GM12878 (cell line): ENCODE data around the gene UBE2E2. TPM values are rescaled to one million over a fixed set of nuclear protein-coding genes. Genes with fewer than 3 reads are reported as not detected.

ENCODE experiments used
- ATAC-seq: fragments of 200-7000 bp; cut with Tn5 transposase; 3 replicates; pipeline ENCODE4 v1.9.1; 2020; ENCODE audit warnings: mild to moderate bottlenecking, moderate library complexity
- BruUV-seq: library from RNA; stranded (reverse); fragments of 400-500 nt; replicated peaks from 2 replicates; lab custom pipeline; 2021; lab: Mats Ljungman, UMichigan
- CTCF ChIA-PET: fragments of 300-600 bp; sonication (Branson Sonifier 250); formaldehyde crosslinking; extraction: SDS; loops from one replicate; lab custom pipeline; 2021; ENCODE audit warnings: inconsistent platforms; lab: Yijun Ruan, JAX
- POLR2A ChIA-PET: fragments of 350-600 bp; formaldehyde crosslinking; extraction: SDS; loops from one replicate; lab custom pipeline; 2021; ENCODE audit warnings: inconsistent platforms; lab: Charles Lee
- RAD21 ChIA-PET: fragments of 300-600 bp; sonication (Branson Sonifier 250); formaldehyde crosslinking; loops from one replicate; lab custom pipeline; 2023; ENCODE audit warnings: antibody characterized with exemption; ENCODE audit not compliant: unreplicated experiment; lab: Charles Lee
- SMC1A ChIA-PET: fragments of 300-600 bp; sonication (Branson Sonifier 250); formaldehyde crosslinking; loops from one replicate; lab custom pipeline; 2023; ENCODE audit not compliant: unreplicated experiment, uncharacterized antibody; lab: Charles Lee
- DNase-seq: peaks from one replicate; pipeline ENCODE4 v3.0.0-alpha.2; 2011; ENCODE audit warnings: low read depth, low spot score
- FAIRE-seq: peaks from 3 replicates; lab custom pipeline; 2011; peaks lifted over from hg19 to GRCh38; lab: Jason Lieb, UNC
- H2AFZ ChIP-seq: 2 replicates; pipeline ENCODE4 v1.6.0; 2011; ENCODE audit warnings: low read depth, low read length, control low read depth; ENCODE audit not compliant: control insufficient read depth
- H3K27ac ChIP-seq: 2 replicates; pipeline ENCODE4 v1.5.1; 2011; ENCODE audit warnings: control low read depth; ENCODE audit not compliant: control insufficient read depth, insufficient read depth
- H3K27me3 ChIP-seq, 2 experiments: replicated peaks in 1 of 2; 2 replicates each; pipeline versions ENCODE4 v1.6.0 to v1.6.1; 2011; ENCODE audit warnings: low read length in 1 of 2; ENCODE audit not compliant: control insufficient read depth in 2 of 2, insufficient read depth in 2 of 2
- H3K36me3 ChIP-seq, 2 experiments: 2 replicates each; pipeline ENCODE4 v1.5.1; 2011; ENCODE audit warnings: low read length in 1 of 2; ENCODE audit not compliant: control insufficient read depth in 2 of 2, insufficient read depth in 2 of 2
- H3K4me1 ChIP-seq: 2 replicates; pipeline ENCODE4 v1.6.1; 2011; ENCODE audit warnings: mild to moderate bottlenecking, low read length, moderate library complexity, mixed read lengths; ENCODE audit not compliant: control insufficient read depth, insufficient read depth
- H3K4me2 ChIP-seq: 2 replicates; pipeline ENCODE4 v1.6.0; 2011; ENCODE audit warnings: control low read depth; ENCODE audit not compliant: control insufficient read depth, insufficient read depth
- H3K4me3 ChIP-seq: fragments of 200-600 bp; sonication (generic); 2 replicates; pipeline ENCODE4 v1.5.1; 2016
- H3K79me2 ChIP-seq: 2 replicates; pipeline ENCODE4 v1.6.0; 2011; ENCODE audit warnings: low read length; ENCODE audit not compliant: control insufficient read depth, insufficient read depth
- H3K9ac ChIP-seq: 2 replicates; pipeline ENCODE4 v1.8.0; 2011; ENCODE audit warnings: low read length, control low read depth, mixed read lengths; ENCODE audit not compliant: control insufficient read depth, insufficient read depth
- H3K9me3 ChIP-seq: replicated peaks from 3 replicates; pipeline ENCODE4 v1.5.1; 2011; ENCODE audit warnings: mild to moderate bottlenecking, low read length; ENCODE audit not compliant: control insufficient read depth, insufficient read depth
- H4K20me1 ChIP-seq: 2 replicates; pipeline ENCODE4 v1.6.0; 2011; ENCODE audit not compliant: control insufficient read depth, insufficient read depth
- CEBPZ ChIP-seq: fragments of 150-350 bp; IDR thresholded peaks from 2 replicates; pipeline ENCODE4 v1.6.1; 2016; ENCODE audit warnings: low read depth, low read length
- ETV6 ChIP-seq, 2 experiments: fragments of 450-650 bp in 1 of 2; IDR thresholded peaks in 1 of 2; conservative IDR thresholded peaks in 1 of 2; 2 replicates each; pipeline ENCODE4 v1.6.1; 2014; ENCODE audit warnings: antibody characterized with exemption in 1 of 2, borderline replicate concordance in 1 of 2, low read depth in 1 of 2, mild to moderate bottlenecking in 1 of 2, moderate library complexity in 1 of 2
- GABPA ChIP-seq: IDR thresholded peaks from 2 replicates; pipeline ENCODE4 v1.6.1; 2014; ENCODE audit warnings: antibody characterized with exemption, low read depth, mild to moderate bottlenecking, inconsistent platforms
- JUNB ChIP-seq: IDR thresholded peaks from 2 replicates; pipeline ENCODE4 v1.6.1; 2016; ENCODE audit warnings: antibody characterized with exemption, mild to moderate bottlenecking
- MEF2B ChIP-seq: fragments of 450-650 bp; IDR thresholded peaks from 2 replicates; pipeline ENCODE4 v1.6.1; 2018; ENCODE audit warnings: mild to moderate bottlenecking, moderate library complexity; ENCODE audit not compliant: partially characterized antibody, poor library complexity, severe bottlenecking
- MLLT1 ChIP-seq: fragments of 450-650 bp; IDR thresholded peaks from 2 replicates; pipeline ENCODE4 v1.6.1; 2016; ENCODE audit warnings: mild to moderate bottlenecking
- MXI1 ChIP-seq: fragments of 150-350 bp; IDR thresholded peaks from 2 replicates; pipeline ENCODE4 v1.6.1; 2011; ENCODE audit warnings: low read depth, mild to moderate bottlenecking, inconsistent platforms, low read length, improper control_type of control experiment
- NKRF ChIP-seq: fragments of 450-650 bp; conservative IDR thresholded peaks from 2 replicates; pipeline ENCODE4 v1.6.1; 2017; ENCODE audit warnings: mild to moderate bottlenecking, moderate library complexity
- PBX3 ChIP-seq: IDR thresholded peaks from 2 replicates; pipeline ENCODE4 v1.6.1; 2011; ENCODE audit warnings: mild to moderate bottlenecking, low read depth, low read length, moderate library complexity; ENCODE audit not compliant: insufficient replicate concordance
- RB1 ChIP-seq: fragments of 450-650 bp; formaldehyde crosslinking; IDR thresholded peaks from 2 replicates; pipeline ENCODE4 v1.6.1; 2017; ENCODE audit warnings: mild to moderate bottlenecking, borderline replicate concordance
- SIX5 ChIP-seq: IDR thresholded peaks from 2 replicates; pipeline ENCODE4 v1.6.1; 2011; ENCODE audit warnings: mild to moderate bottlenecking, low read depth, low read length, moderate library complexity; ENCODE audit not compliant: severe bottlenecking
- SUPT20H ChIP-seq: IDR thresholded peaks from 2 replicates; pipeline ENCODE4 v1.6.1; 2011; ENCODE audit warnings: low read depth, mild to moderate bottlenecking, low read length, moderate library complexity, borderline replicate concordance; ENCODE audit not compliant: control insufficient read depth
- TARDBP ChIP-seq: IDR thresholded peaks from 2 replicates; pipeline ENCODE4 v1.6.1; 2016; ENCODE audit warnings: borderline replicate concordance
- WGBS: methylation state at CpG from one replicate; pipeline ENCODE4 v1.1.6; 2016; ENCODE audit warnings: low lambda C conversion rate; ENCODE audit not compliant: insufficient replicate concordance, insufficient coverage; ENCODE audit errors: missing lambda C conversion rate; 5-methylcytosine and 5-hydroxymethylcytosine counted together
- in situ Hi-C: fragments of 300-500 bp; cut with MboI; formaldehyde crosslinking; loops from 9 replicates; pipeline ENCODE4 v1.14.3; 2018; ENCODE audit warnings: mixed read lengths
- intact Hi-C: fragments of 100-400 bp; cut with micrococcal nuclease; formaldehyde crosslinking; loops from one replicate; pipeline ENCODE4 v1.14.2; 2022; ENCODE audit not compliant: unreplicated experiment
- polyA plus RNA-seq, 11 experiments: library from polyadenylated mRNA; depleted of rRNA in 4 of 11; unstranded in 6 of 11; stranded (reverse) in 5 of 11; fragments of >200 nt; fragmentation: Nextera tagmentation in 4 of 11; fragmentation: Illumina TruSeq in 1 of 11; extraction: Ambion mirVana in 4 of 11; extraction: Trizol in 1 of 11; gene quantifications; 1 replicate in 1 of 11; 2 replicates in 10 of 11; pipeline versions ENCODE4 v1.2.1 to v1.2.3, GENCODE V29; 2011 to 2016; ENCODE audit warnings: inconsistent platforms in 2 of 11, missing spikeins in 2 of 11, low read depth in 1 of 11
- total RNA-seq, 4 experiments: library from RNA; depleted of rRNA in 3 of 4; stranded (reverse); fragments of >200 nt in 3 of 4; fragmentation: Illumina TruSeq in 1 of 4; extraction: Trizol in 1 of 4; gene quantifications; 2 replicates each; pipeline versions ENCODE4 v1.2.1 to v1.2.3, GENCODE V29; 2013 to 2021
- TF ChIP-seq, protein P1 (sequence below): IDR thresholded peaks from 2 replicates; pipeline ENCODE4 v1.6.1; 2011; ENCODE audit warnings: low read depth, low read length, improper control_type of control experiment, borderline replicate concordance

The UBE2E2 gene
- total and polyA plus RNA-seq, 10 of the 15 experiments (the other 5 are each of a cell fraction or from before 2014, with no cell fraction given), result 8.7 to 71.0 (median 36.4) TPM

DNA sequence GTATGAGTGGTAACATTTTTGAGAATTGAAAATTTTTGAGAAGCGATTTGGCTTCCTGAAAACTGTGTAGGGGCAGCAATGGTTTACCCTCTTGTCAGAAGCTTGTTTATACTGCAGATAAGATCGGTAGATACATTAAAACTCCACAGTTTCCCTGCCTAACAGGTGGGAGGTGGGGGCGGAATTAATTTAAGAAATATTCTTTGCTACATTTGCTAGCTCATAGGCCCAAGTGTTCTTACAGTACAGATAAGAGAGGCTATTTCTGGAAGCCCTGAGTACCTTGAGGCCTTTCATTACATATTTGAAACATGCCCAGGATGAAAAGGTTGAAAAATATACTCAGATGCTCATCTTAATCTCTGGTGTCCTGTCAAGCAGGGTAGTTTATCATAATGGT, 285.5 kb downstream of the UBE2E2 start:
- 96% methylated on average over 3 of the region's 3 CpGs for WGBS
- Histone ChIP-seq H3K27me3 (no peaks in the 10 kb centered on the region), H3K4me2 (no peak overlapping the region), H2AFZ (no peak overlapping the region), H3K9ac (no peak overlapping the region), H3K27ac (no peak overlapping the region), H3K4me1 (no peaks in the 10 kb centered on the region), H4K20me1 (no peaks in the 10 kb centered on the region), H3K4me3 (no peak overlapping the region), H3K36me3 (no peaks in the 10 kb centered on the region; a peak in 1 of 4 replicates), H3K9me3 (peaks cover 13% of the 10 kb centered on the region), H3K79me2 (no peaks in the 10 kb centered on the region)
- RAD21 ChIA-PET, result no interaction called here
- intact Hi-C loops (no loop called here), in situ Hi-C loops (no loop called here)
- FAIRE-seq (no peak), ATAC-seq (no peak), DNase-seq (no peak)
- no TSS peak for BruUV-seq
- POLR2A ChIA-PET, result no interaction called here
- CTCF ChIA-PET, result interaction anchor here (0.7 to 1.0 kb wide), 2 partner anchors 17 to 54 kb away, joined by 3 read pairs; no protein-coding TSS in a partner anchor
- SMC1A ChIA-PET, result interaction anchor here (1.0 to 1.1 kb wide), 2 partner anchors 34 to 254 kb away, joined by 3 read pairs; no protein-coding TSS in a partner anchor
- TF ChIP-seq MXI1 (no peak), NKRF (no peak), PBX3 (no peak), TARDBP (no peak), GABPA (no peak), ETV6 (conservative IDR thresholded peaks at IDR 0.05 in 1 of 2, IDR thresholded peaks at IDR 0.05 in 1 of 2; ENCODE audit: borderline replicate concordance in 1 of 2, low read depth in 1 of 2) (no peak), MEF2B (no peak), RB1 (no peak), SUPT20H (no peak), SIX5 (no peak), CEBPZ (no peak), MLLT1 (no peak), JUNB (no peak)
- TF ChIP-seq, protein P1, sequence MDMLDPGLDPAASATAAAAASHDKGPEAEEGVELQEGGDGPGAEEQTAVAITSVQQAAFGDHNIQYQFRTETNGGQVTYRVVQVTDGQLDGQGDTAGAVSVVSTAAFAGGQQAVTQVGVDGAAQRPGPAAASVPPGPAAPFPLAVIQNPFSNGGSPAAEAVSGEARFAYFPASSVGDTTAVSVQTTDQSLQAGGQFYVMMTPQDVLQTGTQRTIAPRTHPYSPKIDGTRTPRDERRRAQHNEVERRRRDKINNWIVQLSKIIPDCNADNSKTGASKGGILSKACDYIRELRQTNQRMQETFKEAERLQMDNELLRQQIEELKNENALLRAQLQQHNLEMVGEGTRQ, result no peak
